HG03442 (cell line): ENCODE data around the gene SLC35D1.
"Not testable (repeated sequence)": the region's sequence is repeated elsewhere in the genome, so short reads cannot be mapped to it uniquely, and the experiment has no call there.

Experiments
- ATAC-seq: cut with Tn5 transposase; IDR thresholded peaks from one replicate; pipeline ENCODE4 v1.9.1; 2021; ENCODE audit warnings: mild to moderate bottlenecking, moderate library complexity; ENCODE audit not compliant: unreplicated experiment

The SLC35D1 gene

DNA sequence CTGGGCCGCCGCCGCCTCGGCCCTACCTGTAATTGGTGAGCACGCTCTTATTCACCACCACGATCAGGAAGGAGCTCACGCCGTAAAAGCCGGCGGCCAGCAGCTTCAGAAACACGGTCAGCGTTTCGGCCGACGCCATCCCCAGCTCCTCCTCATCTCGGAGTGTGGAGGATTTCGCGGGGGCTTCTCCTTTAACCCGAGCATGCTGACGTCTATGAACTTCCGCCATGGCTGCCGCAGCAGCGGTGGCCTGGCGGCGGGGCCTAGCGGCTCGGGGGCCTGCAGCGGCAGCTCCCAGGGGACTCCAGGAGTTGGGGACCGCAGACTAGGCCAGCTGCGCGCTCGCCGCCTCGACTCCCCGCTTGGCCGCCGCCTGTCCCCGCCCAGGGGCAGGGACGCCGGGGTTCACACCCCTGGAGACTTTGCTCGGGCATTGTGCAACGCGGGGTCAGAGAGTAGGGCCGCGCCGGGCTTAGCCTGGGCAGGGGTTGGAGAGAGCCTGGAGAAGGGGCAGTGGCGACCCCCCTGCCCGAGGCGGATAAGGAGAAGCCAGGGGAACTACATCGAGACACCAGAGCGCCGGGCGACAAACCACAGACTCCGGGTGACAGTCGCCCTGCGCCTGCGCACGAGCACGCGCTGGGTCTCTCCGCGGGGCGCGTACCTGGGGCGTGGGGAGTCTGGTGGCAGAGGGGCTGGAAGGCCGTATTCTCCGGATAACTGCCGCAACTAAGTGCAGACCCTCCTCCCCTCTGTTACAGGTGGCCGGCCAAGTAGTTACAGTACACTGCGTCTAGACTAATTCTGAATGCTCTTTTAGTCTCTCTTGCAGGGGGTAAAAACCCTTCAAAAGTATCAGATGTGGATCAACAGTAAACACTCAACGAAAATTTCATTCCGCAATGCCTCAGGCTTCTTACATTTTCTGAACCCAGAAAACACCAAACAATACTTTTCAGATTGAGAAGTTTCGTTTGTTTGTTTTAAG, at the start of gene SLC35D1:
Gene SLC35D1 (minus strand): TSS at position 364 of the 988 bp plus-strand sequence. CDS start 135 bp downstream, at position 229.
- ATAC-seq: peak; percentile 73

GRCh38 chr1:67103548-67103947, 49.6 kb upstream of the SLC35D1 start:
- no peak for ATAC-seq

DNA sequence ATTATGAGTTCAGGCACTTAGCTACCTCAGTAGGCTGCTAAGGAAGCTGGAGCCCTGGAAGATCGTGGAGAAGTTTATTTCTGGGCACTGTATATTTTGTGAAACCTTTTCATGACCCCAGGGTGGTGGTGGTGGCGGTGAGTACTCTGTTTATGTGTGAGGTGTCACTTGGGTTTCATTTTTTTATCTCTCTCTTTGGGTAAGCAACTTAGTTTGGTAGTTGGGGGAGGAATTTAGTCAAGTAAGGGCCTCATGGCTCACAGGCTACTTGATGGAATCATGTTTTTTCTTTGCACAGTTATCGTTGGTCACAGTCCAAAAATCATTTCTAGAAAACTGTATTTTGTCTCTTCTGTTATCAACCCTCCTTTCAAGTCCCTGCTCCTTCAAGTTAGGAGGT, 46.9 kb upstream of the SLC35D1 start:
- ATAC-seq: no peak

DNA sequence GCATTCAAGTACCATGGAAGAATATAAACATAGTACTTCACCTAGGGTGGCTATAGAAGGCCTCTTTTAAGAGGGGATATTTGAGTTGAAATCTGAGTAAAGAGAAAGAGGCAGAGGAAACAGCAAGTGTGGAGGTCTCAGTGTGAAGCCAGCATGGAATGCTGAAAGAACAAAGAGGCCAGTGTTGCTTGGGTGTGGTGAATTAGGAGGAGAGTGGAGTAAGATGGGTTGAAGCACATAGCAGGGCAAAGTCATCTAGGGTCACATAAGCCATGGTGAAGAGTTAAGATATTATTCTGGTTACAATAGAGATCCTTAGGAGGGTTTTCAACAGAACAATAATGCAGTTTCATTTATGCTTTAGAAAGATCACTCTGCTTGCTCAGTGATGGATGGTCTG, 43.4 kb upstream of the SLC35D1 start:
- ATAC-seq: no peak

- ATAC-seq: no peak
Observed at GRCh38 chr1:67094191-67094590, 40.2 kb upstream of the SLC35D1 start.

DNA sequence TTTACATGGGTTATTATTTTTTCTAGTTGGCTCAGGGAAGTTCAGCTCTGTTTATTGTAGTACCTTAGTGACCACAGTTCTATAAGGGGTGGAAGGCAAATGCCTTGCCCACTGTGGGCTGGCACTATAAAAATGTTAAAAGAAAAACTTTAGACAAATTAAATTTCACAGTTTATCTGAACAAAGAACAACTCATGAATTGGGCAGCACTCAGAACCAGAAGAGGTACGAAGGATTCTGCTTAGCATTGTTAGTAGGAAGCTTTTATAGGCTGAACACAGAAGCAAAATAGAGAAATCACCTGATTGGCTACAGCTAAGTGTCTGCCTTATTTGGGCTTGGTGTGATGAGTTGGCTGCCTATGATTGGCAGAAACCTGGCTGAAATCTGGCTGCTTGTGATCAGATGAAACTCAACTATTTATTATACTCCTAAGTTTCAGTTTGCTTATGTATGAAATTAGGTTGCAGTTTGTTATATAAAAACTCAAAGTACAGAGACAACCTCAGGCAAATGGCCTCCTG, 35.8 kb upstream of the SLC35D1 start:
- ATAC-seq: no peak

GRCh38 chr1:67088440-67088839, 34.5 kb upstream of the SLC35D1 start:
- no peak for ATAC-seq

GRCh38 chr1:67085326-67085725, 31.4 kb upstream of the SLC35D1 start:
- ATAC-seq: no peak

DNA sequence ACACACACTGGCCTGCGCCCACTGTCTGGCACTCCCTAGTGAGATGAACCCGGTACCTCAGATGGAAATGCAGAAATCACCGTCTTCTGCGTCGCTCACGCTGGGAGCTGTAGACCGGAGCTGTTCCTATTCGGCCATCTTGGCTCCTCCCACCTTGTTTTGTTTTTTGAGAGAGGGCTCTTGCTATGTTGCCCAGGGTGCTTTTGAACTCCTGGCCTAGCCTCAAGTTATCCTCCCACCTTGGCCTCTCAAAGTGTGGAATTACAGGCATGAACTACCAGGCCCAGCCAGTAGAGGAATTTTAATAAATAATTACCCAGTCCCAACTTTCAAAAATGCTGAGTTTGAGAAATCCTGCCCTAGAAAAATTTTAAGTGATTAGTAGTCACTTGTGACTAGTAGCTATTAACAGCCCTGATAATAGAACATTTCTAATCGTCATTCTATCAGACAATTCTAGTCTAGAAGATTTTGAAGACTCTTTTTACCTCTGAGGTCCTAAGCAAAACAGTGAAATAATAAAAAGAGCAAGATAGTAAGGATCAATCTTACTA, 30.9 kb upstream of the SLC35D1 start:
- ATAC-seq: no peak

- ATAC-seq: no peak
Observed at GRCh38 chr1:67078291-67078690, 24.3 kb upstream of the SLC35D1 start.

- ATAC-seq: no peak
Observed at GRCh38 chr1:67077593-67077992, 23.6 kb upstream of the SLC35D1 start.

- no peak for ATAC-seq
Observed at GRCh38 chr1:67072749-67073148, 18.8 kb upstream of the SLC35D1 start.

DNA sequence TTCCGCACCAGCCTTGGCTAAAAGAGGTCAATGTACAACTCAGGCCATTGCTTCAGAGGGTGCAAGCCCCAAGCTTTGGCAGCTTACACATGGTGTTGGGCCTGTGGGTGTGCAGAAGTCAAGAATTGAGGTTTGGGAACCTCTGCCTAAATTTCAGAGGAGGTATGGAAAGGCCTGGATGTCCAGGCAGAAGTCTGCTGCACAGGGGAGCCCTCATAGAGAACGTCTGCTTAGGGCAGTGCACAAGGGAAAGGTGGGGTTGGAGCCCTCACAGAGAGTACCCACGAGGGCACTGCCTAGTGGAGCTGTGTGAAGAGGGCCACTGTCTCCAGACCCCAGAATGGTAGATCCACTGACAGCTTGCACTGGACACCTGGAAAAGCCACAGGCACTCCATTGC, 13.7 kb upstream of the SLC35D1 start:
- not testable (repeated sequence) for ATAC-seq

DNA sequence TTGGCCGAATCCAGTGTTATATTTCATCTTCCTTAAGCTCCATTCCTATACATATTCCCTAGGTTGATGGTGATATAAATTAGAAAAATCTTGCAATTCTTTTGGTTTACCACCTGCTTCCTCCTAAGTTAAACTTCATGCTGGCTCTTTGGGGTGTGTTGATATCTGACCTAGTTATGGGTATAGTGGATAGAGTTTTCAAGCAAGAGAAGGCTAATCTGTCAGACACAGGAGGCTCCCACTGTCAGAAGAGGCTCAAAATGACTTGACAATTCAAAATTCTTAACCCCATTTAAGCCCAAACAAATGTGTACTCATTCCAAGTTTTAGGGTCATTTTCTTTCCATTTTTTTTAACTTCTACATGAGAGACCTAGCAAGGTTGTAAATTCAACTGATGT, 8.5 kb upstream of the SLC35D1 start:
- no peak for ATAC-seq

GRCh38 chr1:67061266-67061665, 7.3 kb upstream of the SLC35D1 start:
- ATAC-seq: no peak

GRCh38 chr1:67060811-67061218, 6.9 kb upstream of the SLC35D1 start:
- no peak for ATAC-seq

DNA sequence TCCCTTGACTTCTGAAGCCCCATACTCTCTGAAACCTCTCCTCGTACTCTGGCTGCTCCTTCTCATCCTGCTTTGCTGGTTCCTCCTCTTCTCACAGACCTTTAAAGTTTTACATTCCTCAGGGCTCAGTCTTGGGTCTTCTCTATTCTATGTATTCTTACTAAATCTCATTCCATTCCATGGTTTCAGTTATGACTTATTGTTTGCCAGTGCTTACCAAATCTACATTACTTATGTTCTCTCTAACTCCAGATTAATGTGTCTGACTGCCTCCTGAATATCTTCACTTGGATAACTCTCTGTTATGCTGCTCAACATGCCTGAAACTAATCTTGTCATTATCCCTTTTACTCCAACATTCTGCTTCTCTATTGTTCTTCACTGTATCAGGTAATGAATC, 5.4 kb upstream of the SLC35D1 start:
- ATAC-seq: no peak

DNA sequence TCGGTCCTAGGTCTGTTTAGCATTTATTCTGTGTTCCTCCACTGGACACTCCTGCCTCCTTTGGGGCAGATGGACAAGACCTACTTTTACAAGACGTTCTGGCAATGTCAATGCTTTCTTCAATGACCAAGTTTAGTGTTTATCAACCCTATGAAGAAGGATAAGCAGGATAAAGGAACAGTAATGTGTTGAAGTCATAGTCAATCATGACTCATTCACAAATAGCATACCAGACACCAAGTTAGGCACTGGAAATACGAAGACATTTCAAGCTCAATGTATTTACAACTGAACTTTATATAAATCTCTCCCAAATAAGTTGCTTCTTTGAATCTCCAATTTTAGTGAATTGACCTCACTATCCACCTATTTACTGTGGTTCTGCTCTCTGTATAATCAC, 4.8 kb upstream of the SLC35D1 start:
- ATAC-seq: no peak

DNA sequence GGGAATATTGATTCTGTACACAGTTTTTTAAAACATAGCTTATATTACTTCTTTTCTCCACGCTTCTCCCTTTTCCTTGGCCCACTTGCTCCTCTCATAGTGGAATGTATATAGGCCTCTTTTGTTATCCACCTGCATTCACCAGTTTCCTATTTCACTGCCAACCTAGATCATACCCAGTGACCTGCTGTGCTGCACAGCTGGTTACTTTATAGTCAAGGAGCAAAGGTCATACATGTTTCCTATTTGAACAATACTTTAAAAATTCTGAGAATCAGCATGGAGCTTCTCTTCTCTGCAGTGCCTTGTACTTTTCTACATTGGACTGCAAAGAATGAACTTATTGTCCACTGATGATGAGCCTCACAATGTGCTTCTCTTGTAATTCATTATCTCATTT, 4.3 kb upstream of the SLC35D1 start:
- no peak for ATAC-seq

- ATAC-seq: peak; percentile 31
Observed at GRCh38 chr1:67053535-67053784, 488 bp downstream of the SLC35D1 start.

DNA sequence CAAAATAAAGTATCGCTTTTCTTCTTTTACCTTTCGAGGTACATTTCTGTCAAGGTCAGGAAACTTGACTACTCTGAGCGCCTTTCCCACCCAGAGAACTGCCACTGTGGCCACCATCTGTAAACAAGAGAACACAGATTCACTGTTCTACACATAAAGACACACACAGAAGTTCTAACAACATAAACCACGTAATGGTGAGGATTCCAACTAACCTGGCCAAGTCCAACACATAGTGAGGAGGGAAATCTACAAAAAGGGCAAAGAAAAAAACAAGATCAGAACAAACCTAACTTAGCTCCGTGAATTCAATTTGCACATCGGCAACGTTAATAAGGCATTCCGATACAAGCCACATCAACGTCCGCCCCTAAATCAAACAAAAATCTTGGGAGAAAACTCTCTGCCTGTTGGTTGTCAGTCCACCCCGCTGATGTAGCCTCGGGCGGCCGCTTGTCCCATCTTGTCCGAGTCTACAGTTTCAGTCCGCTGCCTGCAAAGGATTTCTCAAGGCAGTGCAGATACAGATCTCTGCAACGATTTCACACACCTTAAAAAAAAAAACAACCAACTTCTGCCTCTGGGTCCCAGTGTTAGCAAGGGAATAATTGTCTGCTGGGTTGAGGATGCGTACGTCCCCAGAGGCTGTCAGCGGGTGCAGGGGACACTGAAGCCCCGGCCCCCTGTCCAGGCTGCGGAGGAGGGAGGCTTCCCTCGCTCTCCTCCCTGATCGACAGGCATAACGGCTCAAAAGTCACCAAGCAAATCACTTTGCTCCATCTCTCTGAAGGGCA, 1.0 kb downstream of the SLC35D1 start:
- ATAC-seq: peak; percentile 1

- no peak for ATAC-seq
Observed at GRCh38 chr1:67051196-67051595, 2.8 kb downstream of the SLC35D1 start.
